HL-60 (cell line): ENCODE measurements around the gene RBM22.

ENCODE experiments used
- CTCF ChIP-seq: IDR thresholded peaks from one replicate; pipeline ENCODE4 v1.5.1; 2011; ENCODE audit warnings: low read length, control low read depth, inconsistent platforms; ENCODE audit not compliant: insufficient read depth
- SPI1 ChIP-seq: IDR thresholded peaks from 2 replicates; pipeline ENCODE4 v1.6.1; 2012; ENCODE audit warnings: low read depth, mild to moderate bottlenecking, borderline replicate concordance

GRCh38 chr5:150692276-150692675, 8.6 kb downstream of the RBM22 start:
- TF ChIP-seq SPI1 (no peak), CTCF (no peak)
